Omental fat pad (tissue), 4 donors: ENCODE results near the gene RPP14. TPM values are rescaled to one million over a fixed set of nuclear protein-coding genes. Genes with fewer than 3 reads are reported as not detected.

ENCODE experiments used
- ATAC-seq: fragments of 150-250 bp; one replicate; pipeline ENCODE4 v1.9.1; 2016; ENCODE audit warnings: mild to moderate bottlenecking, moderate library complexity; ENCODE audit not compliant: low FRiP score
- DNase-seq: peaks from one replicate; pipeline ENCODE4 v3.0.0-alpha.2; 2019; ENCODE audit warnings: low spot score
- total RNA-seq, 4 donors: library from RNA; depleted of rRNA; stranded (reverse); fragments of >200 nt; gene quantifications; one replicate each; pipeline ENCODE4 v1.1.0, GENCODE V29; 2016
- TF ChIP-seq, protein P1 (sequence below), 3 donors: fragments of 450-650 bp; IDR thresholded peaks; one replicate each; pipeline ENCODE4 v1.5.1; 2016 to 2017; ENCODE audit warnings: antibody characterized with exemption in 3 of 3, mild to moderate bottlenecking in 3 of 3, moderate library complexity in 2 of 3

The RPP14 gene
- total RNA-seq, 4 donors from 2014 or later: 8.1 to 12.5 (median 8.8) TPM

DNA sequence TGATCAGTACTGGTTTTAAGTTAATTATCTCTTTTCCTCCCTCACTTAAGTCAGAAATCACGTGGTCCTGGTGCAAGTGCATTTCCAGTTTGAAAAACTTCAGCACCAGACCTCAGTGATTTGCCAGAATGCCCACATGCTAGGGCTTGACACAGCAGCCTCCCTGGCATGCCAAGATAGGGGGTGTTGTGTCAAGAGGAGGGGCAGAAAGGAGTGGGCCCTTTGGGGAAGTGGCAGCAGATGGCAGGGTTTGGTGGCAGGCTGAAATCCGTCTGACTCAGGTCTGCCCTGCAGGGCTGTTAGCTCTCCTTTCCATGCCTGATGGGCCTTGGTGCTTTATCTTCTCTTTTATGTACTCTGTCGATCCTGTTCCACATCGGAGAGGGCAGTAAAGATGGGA is 50.0 kb downstream of the RPP14 start:
- DNase-seq (no peak), ATAC-seq (no peak)
- TF ChIP-seq, protein P1, sequence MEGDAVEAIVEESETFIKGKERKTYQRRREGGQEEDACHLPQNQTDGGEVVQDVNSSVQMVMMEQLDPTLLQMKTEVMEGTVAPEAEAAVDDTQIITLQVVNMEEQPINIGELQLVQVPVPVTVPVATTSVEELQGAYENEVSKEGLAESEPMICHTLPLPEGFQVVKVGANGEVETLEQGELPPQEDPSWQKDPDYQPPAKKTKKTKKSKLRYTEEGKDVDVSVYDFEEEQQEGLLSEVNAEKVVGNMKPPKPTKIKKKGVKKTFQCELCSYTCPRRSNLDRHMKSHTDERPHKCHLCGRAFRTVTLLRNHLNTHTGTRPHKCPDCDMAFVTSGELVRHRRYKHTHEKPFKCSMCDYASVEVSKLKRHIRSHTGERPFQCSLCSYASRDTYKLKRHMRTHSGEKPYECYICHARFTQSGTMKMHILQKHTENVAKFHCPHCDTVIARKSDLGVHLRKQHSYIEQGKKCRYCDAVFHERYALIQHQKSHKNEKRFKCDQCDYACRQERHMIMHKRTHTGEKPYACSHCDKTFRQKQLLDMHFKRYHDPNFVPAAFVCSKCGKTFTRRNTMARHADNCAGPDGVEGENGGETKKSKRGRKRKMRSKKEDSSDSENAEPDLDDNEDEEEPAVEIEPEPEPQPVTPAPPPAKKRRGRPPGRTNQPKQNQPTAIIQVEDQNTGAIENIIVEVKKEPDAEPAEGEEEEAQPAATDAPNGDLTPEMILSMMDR (IDR thresholded peaks at IDR 0.05): no peak

DNA sequence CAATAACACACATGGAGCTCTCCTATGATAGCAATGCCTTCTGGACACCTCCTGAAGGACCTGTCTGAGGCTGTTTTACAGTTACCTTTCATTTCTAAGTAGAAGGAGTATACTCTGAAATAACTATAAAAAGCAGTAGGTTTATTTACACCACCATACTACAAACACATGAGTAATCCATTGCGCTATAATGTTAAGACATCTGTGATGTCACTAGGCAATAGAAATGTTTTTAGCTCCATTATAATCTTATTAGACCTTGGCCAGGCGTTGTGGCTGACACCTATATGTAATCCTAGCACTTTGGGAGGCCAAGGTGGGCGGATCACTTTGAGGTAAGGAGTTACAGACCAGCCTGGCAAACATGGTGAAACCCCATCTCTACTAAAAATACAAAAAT is 51.4 kb downstream of the RPP14 start:
- TF ChIP-seq, protein P1 (IDR thresholded peaks at IDR 0.05): no peak
- DNase-seq (no peak), ATAC-seq (no peak)

DNA sequence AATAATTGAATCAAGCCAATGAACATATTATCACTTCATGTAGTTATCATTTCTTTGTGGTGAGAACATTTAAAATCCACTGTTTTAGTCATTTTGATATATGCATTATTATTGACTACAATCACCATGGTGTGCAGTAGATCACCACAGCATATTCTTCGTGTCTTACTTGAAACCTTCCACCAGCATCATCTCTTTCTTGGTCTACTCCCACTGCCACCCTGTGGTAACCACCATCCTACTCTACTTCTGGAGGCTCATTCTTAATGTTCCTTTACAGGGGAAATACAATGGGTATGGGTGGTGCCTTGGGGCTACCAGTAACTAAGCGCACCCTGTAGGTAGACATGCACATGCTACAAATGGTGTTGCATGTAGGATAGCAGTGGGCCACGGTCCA is 52.0 kb downstream of the RPP14 start:
- TF ChIP-seq, protein P1 (IDR thresholded peaks at IDR 0.05): no peak
- no peak for DNase-seq
- ATAC-seq: no peak

DNA sequence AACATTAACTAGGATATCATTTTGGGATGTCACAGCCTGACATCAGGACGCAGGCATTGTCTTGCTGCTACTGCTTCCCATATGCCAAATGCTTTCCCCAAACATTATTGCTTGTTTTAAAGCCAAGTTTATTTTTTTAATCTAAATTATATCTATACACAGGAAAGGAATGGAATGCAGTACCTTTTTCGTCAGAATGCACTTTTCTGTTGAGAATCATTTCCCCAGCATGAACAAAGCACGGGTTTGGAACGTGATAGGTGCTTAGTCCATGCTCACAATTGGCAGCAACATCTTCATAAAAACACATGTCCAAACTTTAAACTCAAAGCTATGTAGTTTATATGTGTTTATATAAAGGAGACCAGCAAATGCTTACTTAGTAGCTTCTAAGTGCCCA is 52.8 kb downstream of the RPP14 start:
- no peak for DNase-seq
- no peak for ATAC-seq
- TF ChIP-seq, protein P1 (IDR thresholded peaks at IDR 0.05): no peak

DNA sequence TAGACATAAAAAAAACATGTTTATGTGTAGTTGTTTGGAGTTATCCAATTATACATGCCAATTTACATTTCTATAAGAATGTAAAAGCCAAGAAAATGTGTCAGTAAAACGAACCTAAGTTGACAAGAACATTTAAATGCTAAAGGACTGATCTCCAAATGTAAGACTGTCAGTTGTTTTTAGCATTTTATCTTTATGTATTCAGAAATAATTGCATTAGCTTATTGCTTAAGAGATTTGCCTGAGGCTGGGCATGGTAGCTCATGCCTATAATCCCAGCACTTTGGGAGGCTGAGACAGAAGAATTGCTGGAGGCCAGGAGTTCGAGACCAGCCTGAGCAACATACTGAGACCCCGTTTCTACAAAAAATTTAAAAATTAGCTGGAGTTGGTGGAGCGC is 53.6 kb downstream of the RPP14 start:
- TF ChIP-seq, protein P1 (IDR thresholded peaks at IDR 0.05): no peak
- ATAC-seq: no peak
- DNase-seq: no peak

DNA sequence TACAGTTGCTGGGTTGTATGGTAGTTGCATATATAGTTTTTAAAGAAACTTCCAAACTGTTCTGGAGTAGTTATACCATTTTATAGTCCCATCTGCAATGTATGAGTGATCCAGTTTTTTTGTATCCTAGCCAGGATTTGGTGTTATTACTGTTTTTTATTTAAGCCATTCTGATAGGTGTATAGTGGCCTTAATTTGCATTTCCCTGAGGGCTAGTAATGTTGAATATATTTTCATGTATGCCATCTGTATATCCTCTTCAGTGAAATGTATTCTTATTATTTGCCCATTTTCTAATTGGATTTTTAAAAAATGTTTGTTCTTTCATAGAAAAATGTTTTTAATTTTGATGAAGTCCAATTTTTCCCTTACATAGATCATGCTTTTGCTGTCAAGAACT is 55.8 kb downstream of the RPP14 start:
- no peak for ATAC-seq
- DNase-seq: no peak
- TF ChIP-seq, protein P1 (IDR thresholded peaks at IDR 0.05): no peak

DNA sequence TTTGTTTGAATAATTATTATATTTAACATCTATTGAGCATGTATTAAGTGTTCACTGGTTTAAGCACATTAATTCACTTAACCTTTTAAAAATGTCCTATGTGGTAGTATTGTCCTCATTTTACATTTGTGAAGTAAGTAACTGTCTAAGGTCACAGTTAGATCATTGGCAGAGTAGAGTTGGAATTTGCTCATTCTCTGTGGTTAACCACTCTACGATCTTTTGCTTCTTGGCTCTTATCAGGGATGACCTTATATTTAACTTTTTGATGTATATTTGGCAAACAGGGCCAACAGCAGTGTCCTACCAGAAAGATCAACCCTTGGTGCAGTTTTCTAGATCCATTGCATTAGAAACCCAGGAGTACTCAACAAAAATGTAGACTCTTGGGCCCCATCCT is 60.7 kb downstream of the RPP14 start:
- DNase-seq (no peak), ATAC-seq (no peak)
- TF ChIP-seq, protein P1 (IDR thresholded peaks at IDR 0.05): no peak
